WTC11 (cell line): ENCODE measurements around the gene C10orf90. TPM values are rescaled to one million over a fixed set of nuclear protein-coding genes. Genes with fewer than 3 reads are reported as not detected.

ENCODE experiments used
- ATAC-seq: fragments of 200-7000 bp; cut with Tn5 transposase; 2 replicates; pipeline ENCODE4 v1.10.0; 2021; ENCODE audit warnings: mild to moderate bottlenecking, moderate library complexity
- CTCF ChIA-PET: fragments of 300-600 bp; sonication (Branson Sonifier 250); formaldehyde crosslinking; loops from one replicate; lab custom pipeline; 2021; ENCODE audit warnings: antibody characterized with exemption; lab: Charles Lee
- POLR2A ChIA-PET: fragments of 350-600 bp; sonication (Branson Sonifier 250); formaldehyde crosslinking; loops from one replicate; lab custom pipeline; 2021; ENCODE audit warnings: antibody characterized with exemption; lab: Charles Lee
- DNase-seq: peaks from one replicate; pipeline ENCODE4 v3.0.0; 2021; ENCODE audit warnings: low spot score
- H3K27ac Mint-ChIP-seq: 2 replicates; pipeline ENCODE4 v1.8.0; 2021; ENCODE audit warnings: mixed read lengths
- H3K27me3 Mint-ChIP-seq: 2 replicates; pipeline ENCODE4 v1.8.0; 2021; ENCODE audit warnings: low read depth, mild to moderate bottlenecking, moderate library complexity, mixed read lengths
- H3K36me3 Mint-ChIP-seq: 2 replicates; pipeline ENCODE4 v1.8.0; 2021; ENCODE audit warnings: mixed read lengths
- H3K4me1 Mint-ChIP-seq: 2 replicates; pipeline ENCODE4 v1.8.0; 2022; ENCODE audit warnings: mixed read lengths
- H3K4me3 Mint-ChIP-seq: 2 replicates; pipeline ENCODE4 v1.8.0; 2021; ENCODE audit warnings: mild to moderate bottlenecking, moderate library complexity, mixed read lengths
- H3K9me3 Mint-ChIP-seq: 2 replicates; pipeline ENCODE4 v1.8.0; 2021; ENCODE audit warnings: mixed read lengths
- ATF6 ChIP-seq: sonication (generic); formaldehyde crosslinking; IDR thresholded peaks from 2 replicates; pipeline ENCODE4 v1.8.1; 2023; ENCODE audit warnings: mild to moderate bottlenecking, missing genetic modification reagents
- FOXP1 ChIP-seq: sonication (generic); formaldehyde crosslinking; IDR thresholded peaks from 2 replicates; pipeline ENCODE4 v1.8.0; 2022; ENCODE audit warnings: missing genetic modification reagents, mild to moderate bottlenecking, moderate library complexity, borderline replicate concordance
- GABPB1 ChIP-seq: sonication (generic); formaldehyde crosslinking; IDR thresholded peaks from 2 replicates; pipeline ENCODE4 v1.8.1; 2023; ENCODE audit warnings: mild to moderate bottlenecking, missing genetic modification reagents
- HMGA2 ChIP-seq: fragments of 250-450 bp; sonication (Bioruptor Pico); IDR thresholded peaks from 2 replicates; pipeline ENCODE4 v1.4.0; 2021; ENCODE audit warnings: mild to moderate bottlenecking, moderate library complexity
- MXD4 ChIP-seq: fragments of 250-450 bp; sonication (Bioruptor Pico); IDR thresholded peaks from 2 replicates; pipeline ENCODE4 v1.8.0; 2021; ENCODE audit warnings: mild to moderate bottlenecking, moderate library complexity, borderline replicate concordance
- MYBL2 ChIP-seq: sonication (generic); formaldehyde crosslinking; IDR thresholded peaks from 2 replicates; pipeline ENCODE4 v1.8.1; 2023; ENCODE audit warnings: mild to moderate bottlenecking, moderate library complexity, missing genetic modification reagents
- NFE2L1 ChIP-seq: sonication (generic); formaldehyde crosslinking; IDR thresholded peaks from 2 replicates; pipeline ENCODE4 v1.8.1; 2023; ENCODE audit warnings: missing genetic modification reagents
- NR3C1 ChIP-seq: sonication (generic); formaldehyde crosslinking; conservative IDR thresholded peaks from 2 replicates; pipeline ENCODE4 v1.8.1; 2023; ENCODE audit warnings: low read depth, mild to moderate bottlenecking, missing genetic modification reagents
- OVOL2 ChIP-seq: fragments of 250-450 bp; sonication (Bioruptor Pico); IDR thresholded peaks from 2 replicates; pipeline ENCODE4 v1.9.0; 2021; ENCODE audit warnings: mild to moderate bottlenecking, borderline replicate concordance
- PRDM15 ChIP-seq: sonication (generic); formaldehyde crosslinking; IDR thresholded peaks from 2 replicates; pipeline ENCODE4 v1.8.0; 2022; ENCODE audit warnings: missing genetic modification reagents
- TCF7 ChIP-seq: sonication (generic); formaldehyde crosslinking; IDR thresholded peaks from 2 replicates; pipeline ENCODE4 v1.8.0; 2022; ENCODE audit warnings: mild to moderate bottlenecking, low read depth, missing genetic modification reagents, moderate library complexity
- TEAD1 ChIP-seq: sonication (generic); formaldehyde crosslinking; IDR thresholded peaks from 2 replicates; pipeline ENCODE4 v1.8.0; 2022; ENCODE audit warnings: mild to moderate bottlenecking, missing genetic modification reagents
- ZNF416 ChIP-seq: fragments of 250-450 bp; sonication (Bioruptor Pico); IDR thresholded peaks from 2 replicates; pipeline ENCODE4 v1.9.0; 2021; ENCODE audit warnings: mild to moderate bottlenecking, inconsistent platforms
- ZNF425 ChIP-seq: fragments of 250-450 bp; sonication (Bioruptor Pico); conservative IDR thresholded peaks from 2 replicates; pipeline ENCODE4 v1.9.0; 2021; ENCODE audit warnings: mild to moderate bottlenecking
- ZNF671 ChIP-seq: fragments of 250-450 bp; sonication (Bioruptor Pico); IDR thresholded peaks from 2 replicates; pipeline ENCODE4 v1.8.0; 2021; ENCODE audit warnings: mild to moderate bottlenecking
- ZSCAN18 ChIP-seq: fragments of 250-450 bp; sonication (Bioruptor Pico); IDR thresholded peaks from 2 replicates; pipeline ENCODE4 v2.1.2; 2022; ENCODE audit warnings: mild to moderate bottlenecking, moderate library complexity
- total RNA-seq: library from RNA; stranded (reverse); gene quantifications from 3 replicates; pipeline ENCODE4 v1.2.3, GENCODE V29; 2021

C10orf90 gene
- total RNA-seq, 1 experiment from 2014 or later: 0.85 TPM

- no peak for TF ChIP-seq NR3C1
- no peak for TF ChIP-seq ZNF671
- no peak for TF ChIP-seq HMGA2
- TF ChIP-seq ZSCAN18 (CRISPR knock-in tag): no peak
- no peak for TF ChIP-seq PRDM15 (CRISPR knock-in tag)
- no peak for TF ChIP-seq FOXP1 (CRISPR knock-in tag)
- TF ChIP-seq ZNF416: no peak
- TF ChIP-seq ZNF425: no peak
- TF ChIP-seq MYBL2 (CRISPR knock-in tag): no peak
- Mint-ChIP-seq H3K36me3 (no peaks in the 10 kb centered on the region), H3K9me3 (peaks cover 7% of the 10 kb centered on the region; the same call in 1 of the 2 replicates), H3K4me1 (peaks cover 32% of the 10 kb centered on the region), H3K4me3 (no peak overlapping the region), H3K27ac (no peak overlapping the region), H3K27me3 (no peaks in the 10 kb centered on the region; the same call in 1 of the 2 replicates)
- POLR2A ChIA-PET: no interaction called here
- CTCF ChIA-PET: no interaction called here
- ATAC-seq (no peak), DNase-seq (no peak)
These were observed 88.8 kb downstream of the C10orf90 start for GRCh38 chr10:126581648-126582046.

- TF ChIP-seq TEAD1 (CRISPR knock-in tag): no peak
- no peak for TF ChIP-seq ZNF425
- CTCF ChIA-PET: no interaction called here
These were observed 89.4 kb downstream of the C10orf90 start for GRCh38 chr10:126580873-126581647.

GRCh38 chr10:126576336-126576735 is 94.2 kb downstream of the C10orf90 start:
- no peak overlapping the region for H3K27ac Mint-ChIP-seq
- TF ChIP-seq GABPB1 (no peak), ATF6 (CRISPR knock-in tag) (no peak), MYBL2 (CRISPR knock-in tag) (no peak), TCF7 (CRISPR knock-in tag) (no peak), MXD4 (CRISPR knock-in tag) (no peak), NFE2L1 (CRISPR knock-in tag) (no peak), OVOL2 (no peak)
- TF ChIP-seq, all 79 proteins: peak for 0
- ChIA-PET POLR2A (no interaction called here), CTCF (no interaction called here)
- no peaks in the 10 kb centered on the region for H3K27me3 Mint-ChIP-seq
- H3K36me3 Mint-ChIP-seq: peaks cover 13% of the 10 kb centered on the region; the same call in 1 of the 2 replicates
- no peak overlapping the region for H3K4me3 Mint-ChIP-seq
- ATAC-seq (no peak), DNase-seq (no peak)
- H3K9me3 Mint-ChIP-seq: peaks cover 30% of the 10 kb centered on the region
- H3K4me1 Mint-ChIP-seq: peaks cover 8% of the 10 kb centered on the region

More at GRCh38 chr10:126580873-126581647, 89.4 kb downstream of the C10orf90 start:
- Mint-ChIP-seq H3K36me3 (no peaks in the 10 kb centered on the region), H3K9me3 (peaks cover 12% of the 10 kb centered on the region), H3K27ac (no peak overlapping the region), H3K4me1 (peaks cover 26% of the 10 kb centered on the region), H3K4me3 (no peak overlapping the region), H3K27me3 (no peaks in the 10 kb centered on the region; the same call in 1 of the 2 replicates)
- no peak for DNase-seq
- POLR2A ChIA-PET: no interaction called here
- no peak for ATAC-seq
